ENCODE data around the gene ARID5B.

ARID5B gene

DNA sequence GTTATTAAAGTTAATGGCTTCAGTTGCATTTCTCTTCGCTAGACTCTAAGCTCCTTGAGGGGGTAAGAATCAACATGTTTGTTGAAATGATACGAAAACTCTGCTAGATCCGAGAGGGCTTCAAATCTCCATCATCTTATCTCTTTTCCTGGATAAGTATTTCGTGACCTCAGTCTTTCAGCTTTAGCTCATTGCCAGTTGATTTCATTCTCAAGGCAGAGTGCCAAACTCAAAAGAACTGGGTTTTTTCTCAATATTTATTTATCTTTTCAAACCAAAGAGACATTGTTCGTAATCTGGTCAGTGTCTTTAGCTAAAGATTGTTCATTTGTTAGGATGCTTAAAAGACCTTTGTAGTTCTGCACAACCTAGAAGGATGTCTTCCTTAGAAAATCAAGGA, 108.9 kb downstream of the ARID5B start:
- Histone ChIP-seq H3K9me3 (replicated peaks; ENCODE audit: insufficient read depth, low read length) (no peaks in the 10 kb centered on the region), H3K79me2 (ENCODE audit: low read length) (peaks cover 87% of the 10 kb centered on the region), H3F3A (ENCODE audit: insufficient read depth, low read length) (no peaks in the 10 kb centered on the region)

DNA sequence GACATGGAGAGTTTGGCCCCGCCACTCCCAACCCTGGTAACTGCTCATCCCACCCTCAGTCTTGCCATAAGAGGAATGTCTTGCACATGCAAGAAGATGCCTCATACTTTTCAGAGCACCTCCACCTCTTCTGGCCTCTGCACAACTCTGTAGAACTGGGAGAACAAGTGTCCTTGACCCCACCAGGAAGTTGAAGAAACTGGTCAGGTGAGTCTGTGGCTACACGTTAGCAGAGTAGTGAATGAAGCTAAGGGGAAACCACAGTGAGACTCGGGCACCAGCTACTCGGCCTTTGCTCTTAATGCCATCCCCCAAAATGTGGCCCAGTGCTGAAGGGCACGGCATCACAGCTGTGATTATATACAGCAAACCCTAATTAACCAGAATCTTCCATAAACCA, 110.1 kb downstream of the ARID5B start:
- Histone ChIP-seq H3K4me1 (ENCODE audit: low read length) (no peaks in the 10 kb centered on the region), H4K20me1 (ENCODE audit: insufficient read depth, low read length) (no peaks in the 10 kb centered on the region), H3K9me2 (replicated peaks; ENCODE audit: insufficient read depth, low read length) (no peaks in the 10 kb centered on the region), H2AFZ (ENCODE audit: low read length) (no peak overlapping the region), H3K4me3 (ENCODE audit: low read length) (no peak overlapping the region), H3K9ac (ENCODE audit: low read length) (no peak overlapping the region), H3K36me3 (replicated peaks; ENCODE audit: insufficient read depth, low read length) (no peaks in the 10 kb centered on the region), H3K27ac (ENCODE audit: low read length) (no peak overlapping the region), H3K27me3 (replicated peaks; ENCODE audit: insufficient read depth, low read length) (no peaks in the 10 kb centered on the region), H3K4me2 (ENCODE audit: low read depth, low read length) (no peak overlapping the region), H3F3A (ENCODE audit: insufficient read depth, low read length) (no peaks in the 10 kb centered on the region), H3K79me2 (ENCODE audit: low read length) (peaks cover 87% of the 10 kb centered on the region), H3K9me3 (replicated peaks; ENCODE audit: insufficient read depth, low read length) (no peaks in the 10 kb centered on the region)
- no peak for DNase-seq
- TF ChIP-seq EZH2phosphoT487 (IDR thresholded peaks at IDR 0.05; ENCODE audit: low read length): no peak
- TF ChIP-seq, protein P1, sequence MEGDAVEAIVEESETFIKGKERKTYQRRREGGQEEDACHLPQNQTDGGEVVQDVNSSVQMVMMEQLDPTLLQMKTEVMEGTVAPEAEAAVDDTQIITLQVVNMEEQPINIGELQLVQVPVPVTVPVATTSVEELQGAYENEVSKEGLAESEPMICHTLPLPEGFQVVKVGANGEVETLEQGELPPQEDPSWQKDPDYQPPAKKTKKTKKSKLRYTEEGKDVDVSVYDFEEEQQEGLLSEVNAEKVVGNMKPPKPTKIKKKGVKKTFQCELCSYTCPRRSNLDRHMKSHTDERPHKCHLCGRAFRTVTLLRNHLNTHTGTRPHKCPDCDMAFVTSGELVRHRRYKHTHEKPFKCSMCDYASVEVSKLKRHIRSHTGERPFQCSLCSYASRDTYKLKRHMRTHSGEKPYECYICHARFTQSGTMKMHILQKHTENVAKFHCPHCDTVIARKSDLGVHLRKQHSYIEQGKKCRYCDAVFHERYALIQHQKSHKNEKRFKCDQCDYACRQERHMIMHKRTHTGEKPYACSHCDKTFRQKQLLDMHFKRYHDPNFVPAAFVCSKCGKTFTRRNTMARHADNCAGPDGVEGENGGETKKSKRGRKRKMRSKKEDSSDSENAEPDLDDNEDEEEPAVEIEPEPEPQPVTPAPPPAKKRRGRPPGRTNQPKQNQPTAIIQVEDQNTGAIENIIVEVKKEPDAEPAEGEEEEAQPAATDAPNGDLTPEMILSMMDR (IDR thresholded peaks at IDR 0.05; ENCODE audit: low read length): no peak
- no peak for TF ChIP-seq EZH2 (optimal IDR thresholded peaks at IDR 0.05; ENCODE audit: low read depth, low read length)

More for the DNA sequence above, 108.9 kb downstream of the ARID5B start:
- Histone ChIP-seq H3K4me3 (ENCODE audit: low read length) (no peak overlapping the region), H3K9me2 (replicated peaks; ENCODE audit: insufficient read depth, low read length) (no peaks in the 10 kb centered on the region), H3K27ac (ENCODE audit: low read length) (no peak overlapping the region), H3K4me2 (ENCODE audit: low read depth, low read length) (no peak overlapping the region), H2AFZ (ENCODE audit: low read length) (no peak overlapping the region), H3K27me3 (replicated peaks; ENCODE audit: insufficient read depth, low read length) (no peaks in the 10 kb centered on the region), H3K36me3 (replicated peaks; ENCODE audit: insufficient read depth, low read length) (no peaks in the 10 kb centered on the region), H4K20me1 (ENCODE audit: insufficient read depth, low read length) (no peaks in the 10 kb centered on the region), H3K4me1 (ENCODE audit: low read length) (no peaks in the 10 kb centered on the region), H3K9ac (ENCODE audit: low read length) (no peak overlapping the region)
- TF ChIP-seq EZH2 (optimal IDR thresholded peaks at IDR 0.05; ENCODE audit: low read depth, low read length) (no peak), EZH2phosphoT487 (IDR thresholded peaks at IDR 0.05; ENCODE audit: low read length) (no peak)
- TF ChIP-seq, protein P1 (IDR thresholded peaks at IDR 0.05; ENCODE audit: low read length): no peak
- DNase-seq: no peak

DNA sequence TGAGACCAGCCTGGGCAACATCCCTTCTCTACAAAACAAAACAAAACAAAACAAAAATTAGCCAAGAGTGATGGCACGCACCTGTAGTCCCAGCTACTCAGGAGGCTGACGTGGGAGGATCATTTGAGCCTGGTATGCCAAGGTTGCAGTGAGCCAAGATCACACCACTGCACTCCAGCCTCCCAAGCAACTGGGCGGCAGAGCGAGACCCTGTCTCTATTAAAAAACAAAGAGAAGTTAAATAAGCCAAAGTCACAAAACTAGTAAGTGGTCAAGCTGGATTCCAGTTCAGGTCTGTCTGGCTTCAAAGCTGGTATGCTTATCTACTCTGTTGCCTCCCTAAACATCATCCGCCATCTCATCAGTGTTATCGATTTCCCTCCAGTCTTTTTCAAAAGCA, 110.8 kb downstream of the ARID5B start:
- no peak overlapping the region for H2AFZ ChIP-seq (ENCODE audit: low read length)
- H3K27me3 ChIP-seq (replicated peaks; ENCODE audit: insufficient read depth, low read length): no peaks in the 10 kb centered on the region
- no peaks in the 10 kb centered on the region for H3K9me2 ChIP-seq (replicated peaks; ENCODE audit: insufficient read depth, low read length)
- H3K4me1 ChIP-seq (ENCODE audit: low read length): no peaks in the 10 kb centered on the region
- H4K20me1 ChIP-seq (ENCODE audit: insufficient read depth, low read length): no peaks in the 10 kb centered on the region
- no peaks in the 10 kb centered on the region for H3F3A ChIP-seq (ENCODE audit: insufficient read depth, low read length)
- H3K79me2 ChIP-seq (ENCODE audit: low read length): peaks cover 87% of the 10 kb centered on the region
- no peak overlapping the region for H3K9ac ChIP-seq (ENCODE audit: low read length)
- TF ChIP-seq, protein P1 (IDR thresholded peaks at IDR 0.05; ENCODE audit: low read length): no peak
- TF ChIP-seq EZH2phosphoT487 (IDR thresholded peaks at IDR 0.05; ENCODE audit: low read length) (no peak), EZH2 (optimal IDR thresholded peaks at IDR 0.05; ENCODE audit: low read depth, low read length) (no peak)
- no peak overlapping the region for H3K4me3 ChIP-seq (ENCODE audit: low read length)
- H3K36me3 ChIP-seq (replicated peaks; ENCODE audit: insufficient read depth, low read length): no peaks in the 10 kb centered on the region
- H3K4me2 ChIP-seq (ENCODE audit: low read depth, low read length): no peak overlapping the region
- H3K9me3 ChIP-seq (replicated peaks; ENCODE audit: insufficient read depth, low read length): no peaks in the 10 kb centered on the region
- no peak for DNase-seq
- H3K27ac ChIP-seq (ENCODE audit: low read length): no peak overlapping the region
